H1 (cell line): Measurements from ENCODE around the gene LONP2. TPM values are rescaled to one million over a fixed set of nuclear protein-coding genes. Genes with fewer than 3 reads are reported as not detected.

Source experiments
- ASH2L ChIP-seq: fragments of 200-600, 300-600 bp; sonication (generic); IDR thresholded peaks from one replicate; pipeline ENCODE4 v1.7.1; 2017; ENCODE audit warnings: low read length
- EP300 ChIP-seq, 2 experiments: IDR thresholded peaks; 1 replicate in 1 of 2; 2 replicates in 1 of 2; pipeline ENCODE4 v1.6.1; 2011 to 2012; ENCODE audit warnings: low read depth in 2 of 2, low read length in 2 of 2, mild to moderate bottlenecking in 2 of 2, borderline replicate concordance in 1 of 2, inconsistent platforms in 1 of 2, moderate library complexity in 1 of 2
- EZH2 ChIP-seq: fragments of 200-600 bp; sonication (generic); IDR thresholded peaks from 2 replicates; pipeline ENCODE4 v1.7.1; 2012; ENCODE audit warnings: low read depth, mild to moderate bottlenecking, moderate library complexity, low read length, inconsistent platforms; ENCODE audit not compliant: severe bottlenecking
- POLR2A ChIP-seq, 2 experiments: IDR thresholded peaks; 1 replicate in 1 of 2; 2 replicates in 1 of 2; pipeline ENCODE4 v1.6.1; 2011; ENCODE audit warnings: low read depth in 2 of 2, low read length in 2 of 2, mild to moderate bottlenecking in 2 of 2; ENCODE audit errors: control extremely low read depth in 1 of 2
- RFX5 ChIP-seq: IDR thresholded peaks from 2 replicates; pipeline ENCODE4 v1.6.1; 2011; ENCODE audit warnings: low read depth, low read length, improper control_type of control experiment, borderline replicate concordance
- SAP30 ChIP-seq: fragments of 300-600 bp; sonication (generic); IDR thresholded peaks from 2 replicates; pipeline ENCODE4 v1.7.1; 2012; ENCODE audit warnings: low read length, moderate library complexity, mild to moderate bottlenecking, inconsistent platforms; ENCODE audit not compliant: insufficient read depth, insufficient replicate concordance
- SUZ12 ChIP-seq: fragments of 200-600 bp; sonication (generic); IDR thresholded peaks from 2 replicates; pipeline ENCODE4 v1.6.1; 2012; ENCODE audit warnings: mild to moderate bottlenecking, inconsistent platforms, low read length, moderate library complexity, mixed read lengths
- YY1 ChIP-seq: IDR thresholded peaks from 2 replicates; pipeline ENCODE4 v1.6.1; 2011; ENCODE audit warnings: low read depth, mild to moderate bottlenecking, low read length
- polyA plus RNA-seq, 7 experiments: library from polyadenylated mRNA; depleted of rRNA in 3 of 7; stranded (reverse) in 5 of 7; unstranded in 2 of 7; fragments of >200 nt in 5 of 7; fragments of 200-250 nt in 2 of 7; gene quantifications; 1 replicate in 5 of 7; 2 replicates in 1 of 7; 4 replicates in 1 of 7; pipeline versions ENCODE4 v1.2.1 to v1.2.3, GENCODE V29; 2011 to 2013; ENCODE audit warnings: missing spikeins in 2 of 7, mixed read lengths in 2 of 7
- total RNA-seq: library from RNA; stranded (reverse); fragmentation: NEBNext Ultra II Directional; extraction: Animal tissue kit (Norgen Biotek cat#: 25700); gene quantifications from 2 replicates; pipeline ENCODE4 v1.2.1, GENCODE V29; 2021
- TF ChIP-seq, protein P1 (sequence below): fragments of 300-600 bp; sonication (generic); IDR thresholded peaks from 2 replicates; pipeline ENCODE4 v1.7.1; 2012; ENCODE audit warnings: low read length, moderate library complexity, mild to moderate bottlenecking, inconsistent platforms; ENCODE audit not compliant: insufficient replicate concordance
- TF ChIP-seq, protein P2 (sequence below): IDR thresholded peaks from 2 replicates; pipeline ENCODE4 v1.6.1; 2011; ENCODE audit warnings: low read depth, mild to moderate bottlenecking, low read length; ENCODE audit not compliant: insufficient read depth

Gene LONP2
- total and polyA plus RNA-seq, 2 of the 8 experiments (the other 6 are each of a cell fraction or from before 2014, with no cell fraction given) = 8.1 to 23.1 TPM

DNA sequence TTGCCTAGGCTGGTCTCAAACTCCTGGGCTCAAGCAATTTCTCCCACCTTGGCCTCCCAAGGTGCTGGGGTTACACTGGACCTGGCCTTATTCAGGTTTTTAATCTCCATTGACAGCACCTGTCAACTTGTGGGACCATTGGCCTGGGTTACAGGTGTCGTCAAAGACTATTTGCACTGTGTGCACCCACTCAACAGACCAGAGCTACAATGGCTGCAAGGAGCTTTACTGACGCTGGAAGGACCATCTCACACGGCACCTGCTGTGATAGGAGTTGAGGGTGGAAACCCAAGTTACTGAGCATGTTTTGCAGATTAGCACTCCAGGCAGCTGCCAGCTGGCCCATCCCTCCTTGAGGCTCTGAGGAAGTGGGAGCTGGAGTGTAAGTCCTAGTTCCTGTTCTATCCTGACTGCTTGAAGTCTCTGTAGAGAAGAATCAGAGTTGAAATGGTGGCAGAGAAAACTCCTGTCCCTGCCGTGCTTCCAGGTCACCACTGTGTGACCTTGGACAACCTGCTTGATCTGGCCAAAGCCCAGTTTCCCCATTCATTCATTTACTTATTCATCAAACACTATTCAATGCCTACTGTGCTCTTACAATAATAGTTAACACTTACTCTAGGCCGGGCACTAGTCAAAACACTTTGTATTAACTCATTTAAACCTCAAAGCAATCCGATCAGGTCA is 42.4 kb upstream of the LONP2 start (continued):
- TF ChIP-seq, protein P1, sequence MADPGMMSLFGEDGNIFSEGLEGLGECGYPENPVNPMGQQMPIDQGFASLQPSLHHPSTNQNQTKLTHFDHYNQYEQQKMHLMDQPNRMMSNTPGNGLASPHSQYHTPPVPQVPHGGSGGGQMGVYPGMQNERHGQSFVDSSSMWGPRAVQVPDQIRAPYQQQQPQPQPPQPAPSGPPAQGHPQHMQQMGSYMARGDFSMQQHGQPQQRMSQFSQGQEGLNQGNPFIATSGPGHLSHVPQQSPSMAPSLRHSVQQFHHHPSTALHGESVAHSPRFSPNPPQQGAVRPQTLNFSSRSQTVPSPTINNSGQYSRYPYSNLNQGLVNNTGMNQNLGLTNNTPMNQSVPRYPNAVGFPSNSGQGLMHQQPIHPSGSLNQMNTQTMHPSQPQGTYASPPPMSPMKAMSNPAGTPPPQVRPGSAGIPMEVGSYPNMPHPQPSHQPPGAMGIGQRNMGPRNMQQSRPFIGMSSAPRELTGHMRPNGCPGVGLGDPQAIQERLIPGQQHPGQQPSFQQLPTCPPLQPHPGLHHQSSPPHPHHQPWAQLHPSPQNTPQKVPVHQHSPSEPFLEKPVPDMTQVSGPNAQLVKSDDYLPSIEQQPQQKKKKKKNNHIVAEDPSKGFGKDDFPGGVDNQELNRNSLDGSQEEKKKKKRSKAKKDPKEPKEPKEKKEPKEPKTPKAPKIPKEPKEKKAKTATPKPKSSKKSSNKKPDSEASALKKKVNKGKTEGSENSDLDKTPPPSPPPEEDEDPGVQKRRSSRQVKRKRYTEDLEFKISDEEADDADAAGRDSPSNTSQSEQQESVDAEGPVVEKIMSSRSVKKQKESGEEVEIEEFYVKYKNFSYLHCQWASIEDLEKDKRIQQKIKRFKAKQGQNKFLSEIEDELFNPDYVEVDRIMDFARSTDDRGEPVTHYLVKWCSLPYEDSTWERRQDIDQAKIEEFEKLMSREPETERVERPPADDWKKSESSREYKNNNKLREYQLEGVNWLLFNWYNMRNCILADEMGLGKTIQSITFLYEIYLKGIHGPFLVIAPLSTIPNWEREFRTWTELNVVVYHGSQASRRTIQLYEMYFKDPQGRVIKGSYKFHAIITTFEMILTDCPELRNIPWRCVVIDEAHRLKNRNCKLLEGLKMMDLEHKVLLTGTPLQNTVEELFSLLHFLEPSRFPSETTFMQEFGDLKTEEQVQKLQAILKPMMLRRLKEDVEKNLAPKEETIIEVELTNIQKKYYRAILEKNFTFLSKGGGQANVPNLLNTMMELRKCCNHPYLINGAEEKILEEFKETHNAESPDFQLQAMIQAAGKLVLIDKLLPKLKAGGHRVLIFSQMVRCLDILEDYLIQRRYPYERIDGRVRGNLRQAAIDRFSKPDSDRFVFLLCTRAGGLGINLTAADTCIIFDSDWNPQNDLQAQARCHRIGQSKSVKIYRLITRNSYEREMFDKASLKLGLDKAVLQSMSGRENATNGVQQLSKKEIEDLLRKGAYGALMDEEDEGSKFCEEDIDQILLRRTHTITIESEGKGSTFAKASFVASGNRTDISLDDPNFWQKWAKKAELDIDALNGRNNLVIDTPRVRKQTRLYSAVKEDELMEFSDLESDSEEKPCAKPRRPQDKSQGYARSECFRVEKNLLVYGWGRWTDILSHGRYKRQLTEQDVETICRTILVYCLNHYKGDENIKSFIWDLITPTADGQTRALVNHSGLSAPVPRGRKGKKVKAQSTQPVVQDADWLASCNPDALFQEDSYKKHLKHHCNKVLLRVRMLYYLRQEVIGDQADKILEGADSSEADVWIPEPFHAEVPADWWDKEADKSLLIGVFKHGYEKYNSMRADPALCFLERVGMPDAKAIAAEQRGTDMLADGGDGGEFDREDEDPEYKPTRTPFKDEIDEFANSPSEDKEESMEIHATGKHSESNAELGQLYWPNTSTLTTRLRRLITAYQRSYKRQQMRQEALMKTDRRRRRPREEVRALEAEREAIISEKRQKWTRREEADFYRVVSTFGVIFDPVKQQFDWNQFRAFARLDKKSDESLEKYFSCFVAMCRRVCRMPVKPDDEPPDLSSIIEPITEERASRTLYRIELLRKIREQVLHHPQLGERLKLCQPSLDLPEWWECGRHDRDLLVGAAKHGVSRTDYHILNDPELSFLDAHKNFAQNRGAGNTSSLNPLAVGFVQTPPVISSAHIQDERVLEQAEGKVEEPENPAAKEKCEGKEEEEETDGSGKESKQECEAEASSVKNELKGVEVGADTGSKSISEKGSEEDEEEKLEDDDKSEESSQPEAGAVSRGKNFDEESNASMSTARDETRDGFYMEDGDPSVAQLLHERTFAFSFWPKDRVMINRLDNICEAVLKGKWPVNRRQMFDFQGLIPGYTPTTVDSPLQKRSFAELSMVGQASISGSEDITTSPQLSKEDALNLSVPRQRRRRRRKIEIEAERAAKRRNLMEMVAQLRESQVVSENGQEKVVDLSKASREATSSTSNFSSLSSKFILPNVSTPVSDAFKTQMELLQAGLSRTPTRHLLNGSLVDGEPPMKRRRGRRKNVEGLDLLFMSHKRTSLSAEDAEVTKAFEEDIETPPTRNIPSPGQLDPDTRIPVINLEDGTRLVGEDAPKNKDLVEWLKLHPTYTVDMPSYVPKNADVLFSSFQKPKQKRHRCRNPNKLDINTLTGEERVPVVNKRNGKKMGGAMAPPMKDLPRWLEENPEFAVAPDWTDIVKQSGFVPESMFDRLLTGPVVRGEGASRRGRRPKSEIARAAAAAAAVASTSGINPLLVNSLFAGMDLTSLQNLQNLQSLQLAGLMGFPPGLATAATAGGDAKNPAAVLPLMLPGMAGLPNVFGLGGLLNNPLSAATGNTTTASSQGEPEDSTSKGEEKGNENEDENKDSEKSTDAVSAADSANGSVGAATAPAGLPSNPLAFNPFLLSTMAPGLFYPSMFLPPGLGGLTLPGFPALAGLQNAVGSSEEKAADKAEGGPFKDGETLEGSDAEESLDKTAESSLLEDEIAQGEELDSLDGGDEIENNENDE = no peak
- TF ChIP-seq RFX5 = no peak
- TF ChIP-seq SAP30 = no peak
- no peak for TF ChIP-seq POLR2A (IDR thresholded peaks at IDR 0.05; ENCODE audit: control extremely low read depth in 1 of 2, low read depth in 2 of 2, low read length in 2 of 2)
- TF ChIP-seq YY1 = no peak
- TF ChIP-seq EZH2 = no peak
- no peak for TF ChIP-seq EP300 (IDR thresholded peaks at IDR 0.05; ENCODE audit: borderline replicate concordance in 1 of 2, low read depth in 2 of 2, low read length in 2 of 2)
- TF ChIP-seq SUZ12 = no peak
- TF ChIP-seq ASH2L = no peak
- TF ChIP-seq, protein P2, sequence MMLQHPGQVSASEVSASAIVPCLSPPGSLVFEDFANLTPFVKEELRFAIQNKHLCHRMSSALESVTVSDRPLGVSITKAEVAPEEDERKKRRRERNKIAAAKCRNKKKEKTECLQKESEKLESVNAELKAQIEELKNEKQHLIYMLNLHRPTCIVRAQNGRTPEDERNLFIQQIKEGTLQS = no peak
